DOHH2 (cell line): Measurements from ENCODE around the gene HCAR2.
A peak's percentile ranks its signal among the peaks of the same experiment; 100 is the strongest.

ENCODE experiments used
- H3F3A ChIP-seq: fragments of 200-600 bp; sonication (generic), shearing (Covaris generic); 2 replicates; pipeline ENCODE4 v1.6.0; 2016; ENCODE audit warnings: antibody characterized with exemption, mild to moderate bottlenecking; ENCODE audit not compliant: control insufficient read depth, insufficient read depth
- H3K27ac ChIP-seq: fragments of 200-600 bp; sonication (generic); 2 replicates; pipeline ENCODE4 v1.5.1; 2014; ENCODE audit warnings: low read depth, mild to moderate bottlenecking, low read length, moderate library complexity
- H3K27me3 ChIP-seq: fragments of 200-600 bp; sonication (generic); 2 replicates; pipeline ENCODE4 v1.6.1; 2014; ENCODE audit warnings: mild to moderate bottlenecking, low read length, mixed read lengths; ENCODE audit not compliant: control insufficient read depth
- H3K36me3 ChIP-seq: fragments of 200-600 bp; sonication (generic); 2 replicates; pipeline ENCODE4 v1.6.1; 2014; ENCODE audit warnings: mild to moderate bottlenecking, low read length, moderate library complexity, mixed read lengths; ENCODE audit not compliant: control insufficient read depth
- H3K4me1 ChIP-seq: fragments of 200-600 bp; sonication (generic); 2 replicates; pipeline ENCODE4 v1.6.1; 2014; ENCODE audit warnings: mild to moderate bottlenecking, low read length, mixed read lengths; ENCODE audit not compliant: control insufficient read depth
- H3K4me2 ChIP-seq: fragments of 200-600 bp; sonication (generic); 2 replicates; pipeline ENCODE4 v1.6.0; 2014; ENCODE audit warnings: mild to moderate bottlenecking, low read length, moderate library complexity
- H3K4me3 ChIP-seq: fragments of 200-600 bp; sonication (generic); 2 replicates; pipeline ENCODE4 v1.5.1; 2014; ENCODE audit warnings: mild to moderate bottlenecking, low read length, mixed read lengths
- H3K79me2 ChIP-seq: fragments of 200-600 bp; sonication (generic); 2 replicates; pipeline ENCODE4 v1.6.1; 2014; ENCODE audit warnings: mild to moderate bottlenecking, low read length, mixed read lengths; ENCODE audit not compliant: control insufficient read depth
- H3K9me2 ChIP-seq: fragments of 200-600 bp; sonication (generic); replicated peaks from 2 replicates; pipeline ENCODE4 v1.6.1; 2014; ENCODE audit warnings: mild to moderate bottlenecking, low read length, mixed read lengths; ENCODE audit not compliant: control insufficient read depth
- H3K9me3 ChIP-seq: fragments of 200-600 bp; sonication (generic); 2 replicates; pipeline ENCODE4 v1.6.1; 2014; ENCODE audit warnings: antibody characterized with exemption, low read length, mixed read lengths; ENCODE audit not compliant: control insufficient read depth, insufficient read depth
- H4K20me1 ChIP-seq: fragments of 200-600 bp; sonication (generic); 2 replicates; pipeline ENCODE4 v1.6.0; 2014; ENCODE audit warnings: low read depth, mild to moderate bottlenecking, antibody characterized with exemption, low read length, moderate library complexity; ENCODE audit not compliant: control insufficient read depth, insufficient read depth
- CTCF ChIP-seq: fragments of 200-600 bp; sonication (generic); IDR thresholded peaks from one replicate; pipeline ENCODE4 v1.5.1; 2014; ENCODE audit warnings: antibody characterized with exemption, mild to moderate bottlenecking, low read depth, low read length; ENCODE audit not compliant: poor library complexity, severe bottlenecking
- EZH2phosphoT487 ChIP-seq: fragments of 200-600 bp; sonication (generic); IDR thresholded peaks from 2 replicates; pipeline ENCODE4 v1.6.1; 2017; ENCODE audit warnings: borderline replicate concordance, mild to moderate bottlenecking, antibody characterized with exemption, low read length, moderate library complexity, mixed read lengths

HCAR2 gene

GRCh38 chr12:122738571-122738970 lies 35.4 kb upstream of the HCAR2 start:
- no peaks in the 10 kb centered on the region for H3F3A ChIP-seq
- no peak overlapping the region for H3K27ac ChIP-seq
- no peaks in the 10 kb centered on the region for H3K79me2 ChIP-seq
- TF ChIP-seq EZH2phosphoT487 (no peak), CTCF (no peak)
- H3K27me3 ChIP-seq: no peaks in the 10 kb centered on the region
- H3K9me3 ChIP-seq: no peaks in the 10 kb centered on the region
- no peaks in the 10 kb centered on the region for H3K9me2 ChIP-seq
- H3K4me3 ChIP-seq: no peak overlapping the region
- H4K20me1 ChIP-seq: no peaks in the 10 kb centered on the region
- H3K4me2 ChIP-seq: no peak overlapping the region
- H3K4me1 ChIP-seq: peaks cover 20% of the 10 kb centered on the region
- H3K36me3 ChIP-seq: no peaks in the 10 kb centered on the region

GRCh38 chr12:122732611-122733010 lies 29.5 kb upstream of the HCAR2 start:
- Histone ChIP-seq H3K9me2 (no peaks in the 10 kb centered on the region), H3K27ac (peak overlapping the region; percentile 50), H3K4me3 (peak overlapping the region; percentile 43), H3K4me1 (peaks cover 33% of the 10 kb centered on the region), H3K79me2 (no peaks in the 10 kb centered on the region), H4K20me1 (no peaks in the 10 kb centered on the region), H3K36me3 (no peaks in the 10 kb centered on the region), H3F3A (no peaks in the 10 kb centered on the region; the same call in 1 of the 2 replicates), H3K4me2 (peak overlapping the region; percentile 66), H3K9me3 (no peaks in the 10 kb centered on the region), H3K27me3 (no peaks in the 10 kb centered on the region)
- TF ChIP-seq CTCF (no peak), EZH2phosphoT487 (no peak)

GRCh38 chr12:122732170-122732569 lies 29.0 kb upstream of the HCAR2 start:
- peak overlapping the region; percentile 43 for H3K4me3 ChIP-seq
- H3K9me2 ChIP-seq: no peaks in the 10 kb centered on the region
- no peaks in the 10 kb centered on the region for H3K27me3 ChIP-seq
- H3K9me3 ChIP-seq: no peaks in the 10 kb centered on the region
- no peaks in the 10 kb centered on the region; the same call in 1 of the 2 replicates for H3F3A ChIP-seq
- H4K20me1 ChIP-seq: no peaks in the 10 kb centered on the region
- H3K4me1 ChIP-seq: peaks cover 33% of the 10 kb centered on the region
- peak overlapping the region; percentile 50 for H3K27ac ChIP-seq
- no peaks in the 10 kb centered on the region for H3K79me2 ChIP-seq
- TF ChIP-seq CTCF (no peak), EZH2phosphoT487 (no peak)
- peak overlapping the region; percentile 66 for H3K4me2 ChIP-seq
- no peaks in the 10 kb centered on the region for H3K36me3 ChIP-seq
